ENCODE results near the gene TPCN2. TPM values are rescaled to one million over a fixed set of nuclear protein-coding genes. Genes with fewer than 3 reads are reported as not detected.

TPCN2 gene
- polyA plus RNA-seq, 3 donors, result 29.3 to 52.8 (median 31.5) TPM

GRCh38 chr11:69171476-69172240 lies 122.9 kb downstream of the TPCN2 start:
- Histone ChIP-seq H3K36me3 (replicated peaks in 1 of 2; ENCODE audit: control insufficient read depth in 1 of 2, insufficient read depth in 2 of 2, low read length in 2 of 2) (no peaks in the 10 kb centered on the region), H3K27me3 (ENCODE audit: control insufficient read depth in 2 of 2, insufficient read depth in 2 of 2, low read length in 2 of 2) (peaks cover 0 to 2% of the 10 kb centered on the region in 2 donors), H2AFZ (ENCODE audit: insufficient read depth, low read depth, low read length, poor library complexity, severe bottlenecking) (no peak overlapping the region), H3K9ac (ENCODE audit: insufficient read depth, low read length, poor library complexity, severe bottlenecking) (no peak overlapping the region), H4K20me1 (ENCODE audit: insufficient read depth, low read length) (no peaks in the 10 kb centered on the region), H3K79me2 (ENCODE audit: insufficient read depth, low read length) (no peaks in the 10 kb centered on the region), H3K9me3 (replicated peaks in 1 of 2; ENCODE audit: control insufficient read depth in 1 of 2, insufficient read depth in 1 of 2, low read length in 2 of 2) (peaks cover 0 to 5% of the 10 kb centered on the region in 2 donors), H3K4me1 (ENCODE audit: control insufficient read depth in 1 of 2, insufficient read depth in 2 of 2, low read length in 2 of 2) (peaks cover under 1 to 3% of the 10 kb centered on the region in 2 donors), H3K4me3 (replicated peaks in 1 of 3; ENCODE audit: low read depth in 2 of 3, low read length in 3 of 3) (no peak overlapping the region), H3K4me2 (replicated peaks; ENCODE audit: extremely low read depth, low read length, poor library complexity, severe bottlenecking) (no peak overlapping the region), H3K27ac (ENCODE audit: low read depth in 1 of 2, low read length in 2 of 2) (no peak overlapping the region)
- TF ChIP-seq CTCF (IDR thresholded peaks at IDR 0.05), result no peak
- Mint-ChIP-seq H3K4me1 (peaks cover 3% of the 10 kb centered on the region), H3K27ac (no peak overlapping the region), H3K27me3 (ENCODE audit: low read depth in 3 of 3) (peaks cover 9 to 14% (median 11%) of the 10 kb centered on the region in 3 donors), H3K4me3 (no peak overlapping the region), H3K9me3 (peaks cover 1 to 11% (median 8%) of the 10 kb centered on the region in 7 donors), H3K36me3 (no peaks in the 10 kb centered on the region)
- 100% methylated on average over 2 of the region's 6 CpGs for WGBS (ENCODE audit: insufficient coverage)
- DNase-seq, result no peak
- intact Hi-C loops (cut with micrococcal nuclease), result no loop called here

DNA sequence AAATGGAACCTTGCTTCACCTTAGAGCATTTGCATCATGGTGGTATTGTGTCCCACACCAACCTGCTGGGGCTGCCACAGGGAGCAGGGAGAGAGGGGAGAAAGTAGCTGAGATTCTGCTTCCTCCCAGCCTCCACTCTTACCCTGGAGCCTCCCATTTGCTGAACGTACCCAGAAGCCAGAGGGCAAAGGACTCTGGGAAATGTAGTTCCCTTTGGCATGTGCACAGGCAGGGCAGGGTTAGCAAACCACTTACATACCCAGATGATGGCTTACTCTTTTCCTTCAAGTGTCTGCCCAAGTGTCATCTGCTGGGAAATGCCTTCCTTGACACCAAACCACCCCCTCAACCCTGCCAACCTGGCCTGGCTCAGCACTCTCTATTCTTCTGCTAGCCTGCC lies 123.9 kb downstream of the TPCN2 start:
- TF ChIP-seq CTCF (IDR thresholded peaks at IDR 0.05), result no peak
- DNase-seq, result no peak

More for the DNA sequence above, 123.9 kb downstream of the TPCN2 start:
- Mint-ChIP-seq H3K4me1 (no peaks in the 10 kb centered on the region), H3K27me3 (ENCODE audit: low read depth in 3 of 3) (peaks cover 3 to 11% (median 9%) of the 10 kb centered on the region in 3 donors), H3K36me3 (no peaks in the 10 kb centered on the region), H3K4me3 (no peak overlapping the region), H3K27ac (no peak overlapping the region), H3K9me3 (peaks cover 1 to 11% (median 8%) of the 10 kb centered on the region in 7 donors)
- Histone ChIP-seq H3K4me3 (replicated peaks in 1 of 3; ENCODE audit: low read depth in 2 of 3, low read length in 3 of 3) (no peak overlapping the region), H3K9me3 (replicated peaks in 1 of 2; ENCODE audit: control insufficient read depth in 1 of 2, insufficient read depth in 1 of 2, low read length in 2 of 2) (peaks cover 0 to 5% of the 10 kb centered on the region in 2 donors), H3K79me2 (ENCODE audit: insufficient read depth, low read length) (no peaks in the 10 kb centered on the region), H3K27me3 (ENCODE audit: control insufficient read depth in 2 of 2, insufficient read depth in 2 of 2, low read length in 2 of 2) (peaks cover 0 to 2% of the 10 kb centered on the region in 2 donors), H3K4me1 (ENCODE audit: control insufficient read depth in 1 of 2, insufficient read depth in 2 of 2, low read length in 2 of 2) (no peaks in the 10 kb centered on the region), H4K20me1 (ENCODE audit: insufficient read depth, low read length) (no peaks in the 10 kb centered on the region), H2AFZ (ENCODE audit: insufficient read depth, low read depth, low read length, poor library complexity, severe bottlenecking) (no peak overlapping the region), H3K4me2 (replicated peaks; ENCODE audit: extremely low read depth, low read length, poor library complexity, severe bottlenecking) (no peak overlapping the region), H3K36me3 (replicated peaks in 1 of 2; ENCODE audit: control insufficient read depth in 1 of 2, insufficient read depth in 2 of 2, low read length in 2 of 2) (no peaks in the 10 kb centered on the region), H3K27ac (ENCODE audit: low read depth in 1 of 2, low read length in 2 of 2) (no peak overlapping the region), H3K9ac (ENCODE audit: insufficient read depth, low read length, poor library complexity, severe bottlenecking) (no peak overlapping the region)
- intact Hi-C loops (cut with micrococcal nuclease), result no loop called here
- 0% methylated on average over 1 of the region's 1 CpG for WGBS (ENCODE audit: insufficient coverage)
